PC-9 (cell line): ENCODE measurements around the gene SYN1.

Source experiments
- EZH2 ChIP-seq: fragments of 200-600 bp; sonication (generic); IDR thresholded peaks from 2 replicates; pipeline ENCODE4 v1.8.0; 2017; ENCODE audit warnings: antibody characterized with exemption, low read depth
- TF ChIP-seq, protein P1 (sequence below): fragments of 200-600 bp; sonication (generic); conservative IDR thresholded peaks from 2 replicates; pipeline ENCODE4 v1.6.1; 2017; ENCODE audit warnings: mixed run types, antibody characterized with exemption, mild to moderate bottlenecking, moderate library complexity

DNA sequence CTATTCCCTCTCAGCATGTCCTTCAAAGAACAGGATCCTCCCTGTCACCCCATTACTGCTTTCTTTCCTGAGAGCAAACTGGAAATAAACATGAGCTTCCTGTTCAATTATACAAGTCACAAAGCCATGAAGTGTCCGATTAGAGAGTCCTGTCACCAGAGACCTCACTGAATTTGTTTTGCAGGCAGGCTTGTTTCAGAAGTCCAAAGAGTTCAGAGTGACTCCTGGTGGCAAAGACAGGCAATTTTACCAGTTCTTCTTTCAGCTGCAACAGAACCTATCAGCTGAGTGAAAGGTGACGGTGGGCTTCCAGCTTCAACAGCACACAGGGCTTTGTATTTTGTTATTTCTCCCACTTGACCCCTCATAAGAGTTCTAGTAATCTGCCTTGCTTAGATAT, 24.3 kb upstream of the SYN1 start:
- TF ChIP-seq, protein P1, sequence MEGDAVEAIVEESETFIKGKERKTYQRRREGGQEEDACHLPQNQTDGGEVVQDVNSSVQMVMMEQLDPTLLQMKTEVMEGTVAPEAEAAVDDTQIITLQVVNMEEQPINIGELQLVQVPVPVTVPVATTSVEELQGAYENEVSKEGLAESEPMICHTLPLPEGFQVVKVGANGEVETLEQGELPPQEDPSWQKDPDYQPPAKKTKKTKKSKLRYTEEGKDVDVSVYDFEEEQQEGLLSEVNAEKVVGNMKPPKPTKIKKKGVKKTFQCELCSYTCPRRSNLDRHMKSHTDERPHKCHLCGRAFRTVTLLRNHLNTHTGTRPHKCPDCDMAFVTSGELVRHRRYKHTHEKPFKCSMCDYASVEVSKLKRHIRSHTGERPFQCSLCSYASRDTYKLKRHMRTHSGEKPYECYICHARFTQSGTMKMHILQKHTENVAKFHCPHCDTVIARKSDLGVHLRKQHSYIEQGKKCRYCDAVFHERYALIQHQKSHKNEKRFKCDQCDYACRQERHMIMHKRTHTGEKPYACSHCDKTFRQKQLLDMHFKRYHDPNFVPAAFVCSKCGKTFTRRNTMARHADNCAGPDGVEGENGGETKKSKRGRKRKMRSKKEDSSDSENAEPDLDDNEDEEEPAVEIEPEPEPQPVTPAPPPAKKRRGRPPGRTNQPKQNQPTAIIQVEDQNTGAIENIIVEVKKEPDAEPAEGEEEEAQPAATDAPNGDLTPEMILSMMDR = no peak; the same call in 1 of the 2 replicates
- no peak for TF ChIP-seq EZH2
